Measurements from ENCODE around the gene LZTFL1.

GRCh38 chr3:45868650-45869049, 26.7 kb upstream of the LZTFL1 start:
- TF ChIP-seq POLR2AphosphoS5 (IDR thresholded peaks at IDR 0.05; ENCODE audit: low read depth, low read length), result no peak
- TF ChIP-seq TAF1 (IDR thresholded peaks at IDR 0.05; ENCODE audit: borderline replicate concordance, low read depth, low read length), result no peak

All from GM12892 (cell line).